Embryonic facial prominence (tissue), 1 donor: Measurements from ENCODE around the gene LIMD2.

Experiments used
- DNase-seq: peaks from one replicate; pipeline ENCODE4 v3.0.0-alpha.2; 2016; ENCODE audit errors: extremely low spot score

The LIMD2 gene

GRCh38 chr17:63701456-63701820, 1.5 kb upstream of the LIMD2 start:
- DNase-seq = no peak

- no peak for DNase-seq
Observed at GRCh38 chr17:63700528-63701455, 867 bp upstream of the LIMD2 start.

DNA sequence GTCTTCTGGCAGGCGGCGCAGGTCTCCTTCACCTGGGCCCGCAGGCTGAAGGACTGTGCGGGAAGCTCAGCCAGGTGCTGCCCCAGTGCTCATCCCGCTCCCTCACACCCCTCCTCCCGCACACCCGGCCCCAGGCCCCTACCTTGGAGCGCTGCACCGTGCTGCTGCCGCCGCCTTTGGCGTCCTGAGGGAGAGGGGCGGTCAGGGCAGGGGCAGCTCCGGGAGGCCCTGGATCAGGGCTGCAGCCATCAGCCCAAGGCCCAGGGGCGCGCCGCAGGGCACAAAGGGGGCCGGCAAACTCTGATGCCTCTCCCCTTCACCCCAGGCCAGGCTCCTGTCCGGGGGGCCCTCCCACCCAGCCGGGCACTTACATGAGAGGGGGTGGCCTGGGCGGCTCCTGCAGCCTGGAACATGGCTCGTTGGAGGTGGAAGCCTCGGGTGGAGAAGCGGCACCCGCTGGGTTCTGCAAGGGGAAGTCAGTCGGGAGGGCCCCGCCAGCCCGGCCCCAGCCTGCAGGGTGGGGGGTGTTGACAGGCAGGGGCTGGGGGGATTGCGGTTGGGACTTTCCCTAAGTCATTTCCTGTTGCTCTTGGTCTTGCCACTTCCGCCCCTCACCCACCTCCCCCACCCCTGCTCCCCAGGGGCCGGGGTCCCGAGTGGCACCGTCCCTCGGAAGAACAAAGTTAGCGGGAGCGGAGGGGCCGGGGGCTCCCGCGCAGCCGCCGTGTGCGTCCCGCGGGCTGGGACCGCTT, 863 bp downstream of the LIMD2 start:
- DNase-seq = no peak

DNA sequence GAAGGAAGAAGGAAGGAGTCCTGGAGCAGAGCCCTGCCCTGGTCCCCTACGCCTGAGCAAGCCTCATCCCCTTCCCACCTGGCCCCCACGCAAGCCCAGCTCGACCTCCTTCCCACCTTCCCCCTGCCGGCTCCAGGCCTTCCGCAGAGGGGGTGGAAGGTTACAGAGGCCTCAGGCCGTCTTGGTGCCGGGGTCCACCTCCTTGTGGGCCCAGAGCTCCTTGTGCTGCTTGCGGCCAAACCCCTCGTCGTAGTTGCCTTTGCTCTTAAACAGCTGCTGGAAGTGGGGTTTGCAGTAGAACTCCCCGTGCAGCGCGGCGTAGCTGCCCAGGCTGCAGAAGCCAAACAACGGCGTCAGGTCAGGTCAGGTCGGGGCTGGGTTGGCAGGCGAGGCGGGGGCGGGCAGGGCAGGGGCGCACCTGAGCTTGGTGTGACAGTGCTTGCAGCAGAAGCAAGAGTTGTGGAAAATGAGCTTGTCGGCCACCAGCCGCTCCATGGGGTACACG, 1.5 kb downstream of the LIMD2 start:
- DNase-seq = no peak

DNA sequence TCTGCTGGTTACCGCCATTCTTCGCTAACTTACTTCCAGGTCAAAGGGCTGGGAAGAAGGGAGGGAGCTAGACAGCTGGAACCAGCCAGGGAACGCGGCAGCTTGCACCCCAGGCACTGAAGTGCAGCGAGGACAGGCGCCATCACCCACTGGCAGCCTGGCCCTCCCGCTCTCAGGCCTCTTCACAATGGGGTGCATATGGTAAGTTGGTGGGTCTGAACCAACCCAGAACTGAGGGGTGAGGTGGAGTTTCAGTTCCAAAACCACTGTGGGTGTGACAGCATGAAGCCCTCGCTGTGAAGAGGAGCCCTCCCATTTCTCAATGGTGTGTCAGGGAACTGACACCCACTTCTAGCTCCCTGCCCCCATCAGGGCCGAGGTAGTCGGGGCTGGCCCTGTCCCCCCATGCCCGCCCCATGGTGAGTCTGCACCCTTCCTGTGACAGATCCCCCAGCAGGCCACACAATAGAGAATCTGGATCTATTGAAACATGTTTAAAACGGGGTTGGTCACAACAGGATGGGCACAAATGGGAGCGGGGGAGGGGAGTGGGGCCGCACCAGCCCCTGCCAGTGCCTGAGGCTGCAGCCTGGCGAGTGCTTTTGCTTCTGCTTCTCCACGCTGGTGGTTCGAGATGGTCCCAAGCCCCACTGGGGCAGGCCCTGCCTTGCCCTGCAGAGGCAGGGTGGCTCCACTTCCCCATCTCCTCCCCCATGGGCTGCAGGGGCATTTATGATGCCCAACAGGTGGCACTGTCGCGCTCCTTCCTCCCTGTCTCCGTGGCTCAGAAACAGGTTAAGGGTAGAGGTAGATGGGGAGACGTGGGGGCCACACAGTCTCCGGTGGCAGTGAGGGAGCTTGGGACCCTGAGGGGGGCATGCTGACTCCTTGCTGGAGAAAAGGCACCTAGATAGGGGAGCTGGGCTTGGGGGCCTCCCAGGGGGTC, 2.3 kb downstream of the LIMD2 start:
- no peak for DNase-seq

DNA sequence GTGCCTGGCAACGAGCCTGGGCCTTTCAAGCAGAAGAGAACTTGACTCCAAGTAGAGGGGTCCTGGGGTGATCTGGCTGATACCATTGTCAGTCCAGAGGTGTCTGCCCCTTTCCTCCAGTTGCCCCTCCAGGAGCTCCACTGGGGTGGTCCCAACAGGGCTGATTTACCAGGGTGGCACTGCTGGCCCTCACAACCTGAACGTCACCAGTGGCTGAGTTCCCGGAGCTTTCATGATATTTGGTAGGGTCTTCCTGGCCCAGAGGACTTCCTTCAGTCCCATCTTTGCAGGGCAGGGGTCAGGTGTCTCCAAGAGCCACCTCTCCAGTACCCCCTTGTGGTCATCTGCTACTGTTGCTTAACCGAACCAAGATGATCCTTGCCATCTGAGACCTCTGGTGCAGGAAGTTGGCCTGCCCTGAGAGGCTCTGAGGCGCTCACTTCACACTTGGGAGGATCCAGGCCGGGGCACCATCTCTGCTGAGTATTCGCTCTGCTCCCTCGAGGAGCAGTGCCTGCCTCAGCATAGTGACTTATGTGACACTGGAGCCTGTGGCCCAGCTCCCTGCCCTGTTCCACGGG, 3.5 kb downstream of the LIMD2 start:
- no peak for DNase-seq

- no peak for DNase-seq
Observed at GRCh38 chr17:63695889-63696288, 4.0 kb downstream of the LIMD2 start.

DNA sequence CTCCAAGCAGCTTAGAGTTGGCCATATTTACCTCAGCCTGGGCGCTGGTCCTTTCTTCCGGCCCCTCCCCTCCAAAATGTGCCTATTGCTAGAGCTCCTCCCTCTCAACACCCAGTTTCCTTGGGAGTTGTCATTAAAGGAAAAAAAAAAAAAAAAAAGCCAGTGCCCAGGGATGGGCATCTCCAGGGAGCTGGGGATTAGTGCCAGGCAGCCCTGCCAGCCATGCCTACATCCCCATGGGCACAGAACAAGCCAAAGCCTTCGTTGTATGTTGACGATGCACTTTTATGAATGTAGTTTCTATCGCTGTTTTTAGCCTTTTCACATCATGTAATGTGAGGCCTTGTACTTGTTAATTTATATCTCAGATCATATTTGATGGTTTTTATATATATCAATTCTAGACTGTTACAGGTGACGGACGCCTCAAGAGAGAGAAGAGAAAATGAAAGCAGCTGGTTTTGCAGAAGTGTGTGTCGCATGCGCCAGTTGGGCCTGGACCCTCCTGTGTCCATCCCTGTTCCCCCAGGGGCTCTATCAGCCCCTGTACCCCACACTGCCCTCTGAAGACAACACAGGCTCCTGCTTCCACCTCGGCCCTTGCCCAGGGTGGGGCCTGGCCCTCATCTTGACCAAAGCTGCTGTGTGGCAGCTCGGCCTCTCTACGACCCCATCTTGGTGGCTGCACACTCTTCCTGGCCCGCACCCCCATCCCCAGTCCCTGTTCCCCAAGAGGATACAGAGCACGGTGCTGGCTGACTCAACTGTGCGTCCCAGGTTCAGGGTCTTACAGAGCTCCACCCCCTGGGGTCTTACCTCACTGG, 4.8 kb downstream of the LIMD2 start:
- no peak for DNase-seq

DNA sequence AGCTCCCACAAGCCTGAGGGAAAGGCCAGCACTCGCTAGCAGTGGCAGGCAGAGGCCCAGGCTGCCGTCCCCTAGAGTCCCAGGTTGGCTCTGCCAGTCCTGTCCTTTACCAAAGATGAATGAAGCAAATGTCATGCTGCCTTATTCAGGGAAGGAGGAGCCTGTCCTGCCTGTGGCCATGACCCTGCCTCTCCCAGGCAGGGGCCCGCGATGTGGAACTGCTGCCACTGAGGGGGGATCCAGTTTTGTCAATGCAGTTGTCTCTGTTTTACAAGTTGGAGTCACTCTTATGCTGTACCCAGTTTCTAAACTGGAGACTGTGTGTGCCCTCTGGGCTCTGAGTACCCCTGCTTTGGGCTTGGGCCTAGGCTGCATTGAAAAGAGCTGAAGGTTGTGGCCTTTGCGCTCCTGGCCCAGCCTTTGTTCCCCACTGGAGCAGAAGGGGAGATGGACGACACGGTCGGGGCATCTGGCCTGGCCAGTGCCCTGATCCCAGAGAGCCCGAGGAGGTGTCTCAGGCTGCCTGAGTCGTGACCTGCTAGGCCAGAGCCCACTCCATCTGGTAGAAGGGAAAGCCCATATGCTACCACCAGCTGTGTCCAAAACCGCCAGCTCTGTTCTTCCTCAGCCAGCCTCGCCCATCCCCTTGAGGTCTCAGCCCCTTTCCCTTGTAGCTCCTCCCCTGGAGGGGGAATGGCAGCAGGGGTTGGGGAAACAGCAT, 5.5 kb downstream of the LIMD2 start:
- DNase-seq = no peak

- DNase-seq = no peak
Observed at GRCh38 chr17:63693411-63694113, 6.4 kb downstream of the LIMD2 start.

DNA sequence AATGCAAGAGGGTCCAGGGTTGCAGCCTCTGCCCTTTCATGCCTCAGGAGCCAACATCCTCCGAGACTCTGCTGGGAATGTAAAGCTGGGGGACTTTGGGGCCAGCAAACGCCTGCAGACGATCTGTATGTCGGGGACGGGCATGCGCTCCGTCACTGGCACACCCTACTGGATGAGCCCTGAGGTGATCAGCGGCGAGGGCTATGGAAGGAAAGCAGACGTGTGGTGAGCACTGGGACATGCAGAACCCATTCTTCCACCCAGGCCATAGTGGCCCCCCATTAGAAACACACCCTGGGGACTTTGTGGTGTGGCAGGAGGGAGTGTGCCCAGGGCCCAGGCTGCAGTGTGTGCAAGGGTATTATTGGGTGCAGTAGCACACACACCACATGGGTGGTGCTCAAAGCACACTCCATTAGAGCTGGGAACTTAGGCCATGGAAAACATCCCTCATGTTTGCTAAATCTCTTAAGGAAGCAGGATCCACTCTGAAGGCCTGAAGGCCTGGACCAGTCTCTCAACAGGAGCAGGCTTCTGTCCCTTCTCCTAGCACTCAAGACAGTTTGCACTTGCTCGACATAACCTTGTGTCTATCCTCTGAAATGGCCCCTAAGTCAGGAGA, 7.6 kb downstream of the LIMD2 start:
- DNase-seq = no peak

DNA sequence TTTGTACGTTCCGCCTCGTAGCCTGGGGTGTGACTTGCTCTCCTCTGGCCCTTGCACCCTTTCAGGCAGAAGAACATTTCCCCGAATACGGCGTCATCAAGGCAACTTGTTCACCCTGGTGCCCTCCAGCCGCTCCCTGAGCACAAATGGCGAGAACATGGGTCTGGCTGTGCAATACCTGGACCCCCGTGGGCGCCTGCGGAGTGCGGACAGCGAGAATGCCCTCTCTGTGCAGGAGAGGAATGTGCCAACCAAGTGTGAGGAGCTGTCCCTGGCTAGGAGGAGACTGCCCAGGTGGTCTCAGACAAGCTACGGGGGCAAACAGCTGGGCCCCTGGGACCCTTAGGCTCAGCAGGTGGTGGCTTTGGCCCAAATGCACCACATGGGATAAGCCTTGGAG, 10.4 kb downstream of the LIMD2 start:
- DNase-seq = no peak

DNA sequence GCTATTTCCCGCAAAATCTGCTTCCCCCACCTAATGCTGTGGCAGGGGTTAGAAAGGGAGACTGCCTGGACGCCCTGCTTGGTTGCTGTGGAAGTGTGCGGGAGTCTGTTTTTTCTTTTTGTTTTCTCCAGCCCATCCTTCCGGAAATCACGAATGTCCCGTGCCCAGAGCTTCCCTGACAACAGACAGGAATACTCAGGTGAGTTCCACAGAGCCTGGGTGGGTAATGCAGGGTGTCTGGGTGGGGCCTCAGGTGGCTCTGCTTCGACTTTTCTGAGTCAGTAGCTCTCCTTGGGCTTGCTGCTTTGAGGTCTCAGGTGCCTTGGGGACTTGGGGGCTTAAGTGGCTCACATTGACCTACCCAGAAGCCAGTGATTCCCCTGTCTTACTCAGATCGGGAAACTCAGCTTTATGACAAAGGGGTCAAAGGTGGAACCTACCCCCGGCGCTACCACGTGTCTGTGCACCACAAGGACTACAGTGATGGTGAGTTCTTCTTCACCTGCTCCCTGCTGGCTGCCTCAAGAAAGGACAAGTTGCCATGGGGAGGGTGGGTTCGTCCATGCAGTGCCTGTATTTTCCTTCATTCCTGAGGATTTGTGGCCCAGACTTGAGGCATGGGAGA, 11.4 kb downstream of the LIMD2 start:
- DNase-seq = no peak

GRCh38 chr17:63686138-63686685, 13.7 kb downstream of the LIMD2 start:
- DNase-seq = no peak

DNA sequence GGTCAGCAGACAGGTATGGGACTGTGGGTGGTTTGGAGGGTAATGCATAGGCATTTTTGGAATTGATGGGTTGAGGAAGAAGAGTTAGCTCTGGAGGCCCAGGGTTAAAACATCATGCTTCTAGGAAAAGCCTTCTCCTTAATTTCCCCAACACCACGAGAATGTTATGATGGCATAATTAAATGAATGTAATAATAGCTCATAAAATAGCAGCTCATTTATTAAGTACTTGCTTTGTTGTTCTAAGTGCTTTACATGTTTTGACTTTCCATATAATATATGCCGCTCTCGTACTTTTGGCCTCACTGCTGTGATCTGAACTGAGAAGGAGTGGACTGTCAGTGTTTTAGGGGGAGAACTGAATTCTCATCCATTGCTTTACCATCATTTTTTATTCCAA, 14.3 kb downstream of the LIMD2 start:
- DNase-seq = no peak

- DNase-seq = no peak
Observed at GRCh38 chr17:63685041-63685440, 14.9 kb downstream of the LIMD2 start.

- DNase-seq = no peak
Observed at GRCh38 chr17:63682981-63683380, 16.9 kb downstream of the LIMD2 start.

DNA sequence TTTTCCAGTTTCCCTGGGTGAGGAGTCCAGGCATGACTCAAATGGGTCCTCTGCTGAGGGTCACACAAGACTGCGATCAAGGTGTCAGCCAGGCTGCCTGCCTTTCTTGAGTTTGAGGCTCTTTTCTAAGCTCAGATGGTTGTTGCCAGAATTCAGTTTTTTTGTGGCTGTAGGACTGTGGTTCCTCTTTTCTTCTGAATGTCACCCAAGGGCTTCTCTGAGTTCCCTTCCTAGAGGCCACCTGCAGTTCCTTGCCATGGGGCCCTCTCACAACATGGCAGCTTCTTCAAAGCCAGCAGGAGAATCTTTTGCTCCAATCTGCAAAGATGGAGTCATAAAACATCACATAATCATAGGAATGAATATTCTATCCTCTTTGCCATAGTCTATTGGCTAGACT, 17.5 kb downstream of the LIMD2 start:
- DNase-seq = no peak
